ENCODE measurements around the gene PNPLA3. TPM values are rescaled to one million over a fixed set of nuclear protein-coding genes. Genes with fewer than 3 reads are reported as not detected.

The PNPLA3 gene
- total and polyA plus RNA-seq, 2 of the 4 experiments (the other 2 are of a cell fraction) = 3.6 to 7.5 TPM

GRCh38 chr22:43924877-43925276 is 1.3 kb downstream of the PNPLA3 start:
- WGBS, 2 experiments (ENCODE audit: extremely low coverage in 2 of 2, insufficient read length in 1 of 2) = no CpG with 5 or more reads among the region's 7 CpGs
- dilution Hi-C loops (cut with HindIII; ENCODE audit: low sequenced_read_pairs, unreplicated experiment) (no loop called here), in situ Hi-C loops (cut with MboI; ENCODE audit: low sequenced_read_pairs) (no loop called here), intact Hi-C loops (cut with micrococcal nuclease) (no loop called here)
- Histone ChIP-seq H3K4me2 (ENCODE audit: low read depth, low read length) (peak overlapping the region; percentile 33; the same call in 1 of the 2 replicates), H2AK5ac (ENCODE audit: low read depth, low read length) (peak overlapping the region; percentile 30; the same call in 1 of the 2 replicates), H3K9ac (ENCODE audit: low read depth, low read length) (no peak overlapping the region), H4K5ac (ENCODE audit: low read depth, low read length) (no peak overlapping the region), H2AFZ (replicated peaks; ENCODE audit: low read length, poor library complexity) (peak overlapping the region; percentile 14), H3K23ac (ENCODE audit: low read depth, low read length) (no peak overlapping the region), H2BK15ac (ENCODE audit: low read depth, low read length) (no peak overlapping the region), H3K4ac (ENCODE audit: low read depth, low read length) (0 out of 2 replicates have a peak overlapping the region, but pooled peaks have one; percentile 15), H2AK9ac (replicated peaks; ENCODE audit: low read depth, low read length, poor library complexity) (peak overlapping the region; percentile 91), H4K8ac (ENCODE audit: low read depth in 2 of 2, low read length in 2 of 2) (no peak overlapping the region), H2BK20ac (ENCODE audit: low read depth, low read length) (no peak overlapping the region), H3K56ac (ENCODE audit: extremely low read depth, insufficient read depth, low read length) (no peak overlapping the region), H2BK120ac (ENCODE audit: low read depth, low read length) (no peak overlapping the region), H4K20me1 (ENCODE audit: insufficient read depth, low read length) (peaks cover 6% of the 10 kb centered on the region; the same call in 1 of the 2 replicates), H3K9me3 (ENCODE audit: control insufficient read depth, insufficient read depth, low read length) (no peaks in the 10 kb centered on the region), H3K36me3 (ENCODE audit: control insufficient read depth, insufficient read depth, low read length) (peaks cover 4% of the 10 kb centered on the region; the same call in 1 of the 2 replicates), H3K14ac (replicated peaks; ENCODE audit: low read depth, low read length) (peak overlapping the region; percentile 6; the same call in 1 of the 2 replicates), H3K4me3 (ENCODE audit: insufficient read depth, low read depth, low read length) (no peak overlapping the region), H2BK5ac (ENCODE audit: low read depth, low read length, poor library complexity, severe bottlenecking) (no peak overlapping the region), H3K27ac (ENCODE audit: insufficient read depth, low read length) (no peak overlapping the region), H3K79me1 (ENCODE audit: low read depth in 1 of 2, low read length in 2 of 2) (peaks cover 0 to 23% of the 10 kb centered on the region in 2 experiments; a peak in 2 of 4 replicates), H3K18ac (ENCODE audit: low read depth, low read length) (no peak overlapping the region), H3K27me3 (ENCODE audit: control insufficient read depth, insufficient read depth, low read length) (no peaks in the 10 kb centered on the region), H4K91ac (ENCODE audit: insufficient read depth, low read depth, low read length) (no peak overlapping the region), H3K4me1 (ENCODE audit: control insufficient read depth, insufficient read depth, low read length) (peaks cover 25% of the 10 kb centered on the region), H3K9me1 (ENCODE audit: insufficient read depth, low read length) (peaks cover 30% of the 10 kb centered on the region)
- ATAC-seq (ENCODE audit: low read depth) (no peak), DNase-seq (no peak)
- TF ChIP-seq CHD1 (IDR thresholded peaks at IDR 0.05; ENCODE audit: low read depth, low read length) (no peak), RCOR1 (IDR thresholded peaks at IDR 0.05; ENCODE audit: insufficient replicate concordance, low read length) (no peak), NFE2L2 (IDR thresholded peaks at IDR 0.05; ENCODE audit: low read depth, low read length) (no peak), BHLHE40 (IDR thresholded peaks at IDR 0.05; ENCODE audit: low read depth, low read length) (no peak), RAD21 (IDR thresholded peaks at IDR 0.05; ENCODE audit: low read length) (no peak), CEBPB (IDR thresholded peaks at IDR 0.05; ENCODE audit: low read depth, low read length) (no peak), CTCF (conservative IDR thresholded peaks at IDR 0.05; ENCODE audit: low read depth, low read length) (no peak), RFX5 (IDR thresholded peaks at IDR 0.05; ENCODE audit: low read depth, low read length) (no peak), POLR2A (IDR thresholded peaks at IDR 0.05; ENCODE audit: low read depth, low read length) (no peak), SMC3 (IDR thresholded peaks at IDR 0.05; ENCODE audit: low read depth, low read length) (no peak), FOS (IDR thresholded peaks at IDR 0.05; ENCODE audit: low read depth, low read length) (no peak), MXI1 (IDR thresholded peaks at IDR 0.05; ENCODE audit: borderline replicate concordance, low read depth, low read length) (no peak), MAFK (IDR thresholded peaks at IDR 0.05; ENCODE audit: low read depth, low read length) (no peak), MAZ (IDR thresholded peaks at IDR 0.05; ENCODE audit: borderline replicate concordance, low read depth, low read length) (no peak), USF2 (IDR thresholded peaks at IDR 0.05; ENCODE audit: low read depth, low read length) (no peak)
- CTCF ChIA-PET = interaction anchor here (1.8 kb wide), 1 partner anchor 21 kb away, joined by 5 read pairs; no protein-coding TSS in a partner anchor
- BruUV-seq (replicated peaks) = no TSS peak
- POLR2A ChIA-PET (ENCODE audit: unreplicated experiment) = interaction anchor here (0.6 kb wide), 1 partner anchor 162 kb away, joined by 8 read pairs; no protein-coding TSS in a partner anchor
